ENCODE measurements around the gene MICALL1.
"Not testable (repeated sequence)": the region's sequence is repeated elsewhere in the genome, so short reads cannot be mapped to it uniquely, and the experiment has no call there.

DNA sequence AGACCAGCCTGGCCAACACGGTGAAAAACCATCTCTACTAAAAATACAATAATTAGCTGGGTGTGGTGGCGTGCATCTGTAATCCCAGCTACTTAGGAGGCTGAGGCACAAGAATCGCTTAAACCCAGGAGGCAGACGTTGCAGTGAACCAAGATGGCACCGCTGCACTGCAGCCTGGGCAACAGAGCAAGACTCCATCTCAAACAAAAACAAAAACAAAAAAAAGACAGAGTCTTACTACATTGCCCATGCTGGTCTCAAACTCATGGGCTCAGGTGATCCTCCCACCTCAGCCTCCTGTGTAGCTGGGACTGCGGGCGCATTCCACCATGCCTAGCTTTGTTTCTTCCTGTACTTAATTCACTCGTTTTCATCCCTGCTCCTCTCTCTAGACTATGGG lies 69.9 kb downstream of the MICALL1 start:
- TF ChIP-seq EZH2 (IDR thresholded peaks at IDR 0.05; ENCODE audit: borderline replicate concordance, low read length); CTCF (IDR thresholded peaks at IDR 0.05; ENCODE audit: low read length): not testable (repeated sequence)
